Sigmoid colon (tissue), 7 donors: Measurements from ENCODE around the gene PPP4R3A. TPM values are rescaled to one million over a fixed set of nuclear protein-coding genes. Genes with fewer than 3 reads are reported as not detected.
"Not testable (repeated sequence)": the region's sequence is repeated elsewhere in the genome, so short reads cannot be mapped to it uniquely, and the experiment has no call there.

Experiments used
- DNase-seq: peaks from one replicate; pipeline ENCODE4 v3.0.0-alpha.2; 2019
- H3K27ac ChIP-seq, 4 donors: fragments of 200-600 bp; sonication (generic); one replicate each; pipeline ENCODE4 v1.5.1; 2016 to 2019; ENCODE audit warnings: mild to moderate bottlenecking in 1 of 4
- H3K27me3 ChIP-seq, 3 donors: fragments of 200-600 bp; sonication (generic); one replicate each; pipeline ENCODE4 v1.5.1; 2019; ENCODE audit warnings: mild to moderate bottlenecking in 1 of 3
- H3K36me3 ChIP-seq, 4 donors: fragments of 200-600 bp; sonication (generic); one replicate each; pipeline ENCODE4 v1.5.1; 2016 to 2019
- H3K4me1 ChIP-seq, 4 donors: fragments of 200-600 bp; sonication (generic); one replicate each; pipeline ENCODE4 v1.5.1; 2017 to 2019
- H3K4me3 ChIP-seq, 4 donors: fragments of 200-600 bp; sonication (generic); one replicate each; pipeline ENCODE4 v1.5.1; 2017 to 2019; ENCODE audit warnings: mild to moderate bottlenecking in 2 of 4, moderate library complexity in 1 of 4
- H3K9me3 ChIP-seq, 4 donors: fragments of 200-600 bp in 3 of 4; sonication (generic) in 3 of 4; one replicate each; pipeline versions ENCODE4 v1.5.1 to v1.6.1; 2013 to 2019
- CTCF ChIP-seq, 4 experiments: fragments of 450-650 bp in 3 of 4; fragments of 200-600 bp in 1 of 4; IDR thresholded peaks; one replicate each; pipeline ENCODE4 v1.5.1; 2016 to 2019; ENCODE audit warnings: antibody characterized with exemption in 4 of 4, mild to moderate bottlenecking in 3 of 4, moderate library complexity in 2 of 4
- EP300 ChIP-seq, 4 donors: sonication (generic); formaldehyde crosslinking; IDR thresholded peaks; one replicate each; pipeline ENCODE4 v1.6.1; 2017; ENCODE audit warnings: antibody characterized with exemption in 4 of 4
- POLR2A ChIP-seq, 2 donors: fragments of 450-650 bp; IDR thresholded peaks; one replicate each; pipeline ENCODE4 v1.6.1; 2016; ENCODE audit warnings: antibody characterized with exemption in 2 of 2, mild to moderate bottlenecking in 2 of 2, moderate library complexity in 2 of 2
- POLR2AphosphoS5 ChIP-seq, 4 donors: sonication (generic); formaldehyde crosslinking; IDR thresholded peaks; one replicate each; pipeline ENCODE4 v1.6.1; 2017; ENCODE audit warnings: antibody characterized with exemption in 4 of 4
- WGBS, 2 donors: extraction: QIAGEN DNeasy Blood & Tissue Kit; methylation state at CpG; one replicate each; pipeline ENCODE4 v1.1.7; 2013; 5-methylcytosine and 5-hydroxymethylcytosine counted together
- intact Hi-C: fragments of 100-400 bp; cut with DNase I; formaldehyde crosslinking; loops from one replicate; pipeline ENCODE4 v1.15.1; 2023
- polyA plus RNA-seq, 3 donors: library from polyadenylated mRNA; stranded (reverse); fragments of 200-250 nt; gene quantifications; one replicate each; pipeline ENCODE4 v1.2.3, GENCODE V29; 2013
- total RNA-seq, 4 donors: library from RNA; depleted of rRNA; stranded (reverse); fragments of >200 nt; gene quantifications; one replicate each; pipeline ENCODE4 v1.1.0, GENCODE V29; 2016
- donor health status: healthy with polysubstance abuse.
- donor health status: Bipolar disorder and iron deficiency.
- donor health status: healthy.

The PPP4R3A gene
- total and polyA plus RNA-seq, 7 donors, result 46.2 to 92.2 (median 74.1) TPM

- DNase-seq, result no peak
- Histone ChIP-seq H3K4me1 (peaks cover 0 to 77% (median 68%) of the 10 kb centered on the region in 4 donors), H3K27me3 (no peaks in the 10 kb centered on the region), H3K9me3 (no peaks in the 10 kb centered on the region), H3K36me3 (peaks cover 0 to 11% (median 0%) of the 10 kb centered on the region in 4 donors), H3K27ac (no peak overlapping the region), H3K4me3 (no peak overlapping the region)
- intact Hi-C loops, result loop anchor here (10.0 kb wide), 1 partner anchor 603 kb away; the partner anchor contains the start of gene ATXN3
- no peak for TF ChIP-seq EP300 (IDR thresholded peaks at IDR 0.05)
- TF ChIP-seq CTCF (IDR thresholded peaks at IDR 0.05), result no peak
- no peak for TF ChIP-seq POLR2AphosphoS5 (IDR thresholded peaks at IDR 0.05)
- TF ChIP-seq POLR2A (IDR thresholded peaks at IDR 0.05), result no peak
- WGBS, 2 donors, result 94 to 99% methylated on average over 3 of the region's 3 CpGs
These were observed 8.8 kb downstream of the PPP4R3A start for GRCh38 chr14:91501348-91501747.

DNA sequence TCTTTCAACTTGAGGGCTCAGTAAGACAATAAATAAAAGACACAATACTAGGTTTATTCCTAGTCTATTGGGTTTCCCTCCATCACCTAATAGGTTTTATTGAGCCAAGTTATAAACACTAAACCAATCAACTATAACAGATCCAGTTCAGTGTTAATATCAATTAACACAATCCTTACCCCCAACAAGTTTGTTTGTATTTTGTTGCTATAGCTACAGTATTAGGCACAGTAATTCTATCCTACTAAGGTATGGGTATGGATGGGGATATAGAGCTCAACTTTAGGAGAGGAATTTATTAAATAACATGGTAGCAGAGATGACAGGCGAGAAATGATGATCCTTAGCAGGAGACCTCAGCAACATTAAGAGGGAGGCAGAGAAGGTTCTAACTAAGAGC is 13.3 kb downstream of the PPP4R3A start:
- WGBS, 2 donors, result 75 to 95% methylated on average over 1 of the region's 1 CpG
- Histone ChIP-seq H3K36me3 (peaks cover 0 to 3% (median 0%) of the 10 kb centered on the region in 4 donors), H3K4me3 (no peak overlapping the region), H3K4me1 (peaks cover 0 to 79% (median 73%) of the 10 kb centered on the region in 4 donors), H3K9me3 (no peaks in the 10 kb centered on the region), H3K27me3 (no peaks in the 10 kb centered on the region), H3K27ac (no peak overlapping the region)
- intact Hi-C loops, result no loop called here
- DNase-seq, result no peak
- TF ChIP-seq POLR2AphosphoS5 (IDR thresholded peaks at IDR 0.05), result no peak

- intact Hi-C loops, H3K27ac ChIP-seq, H3K27me3 ChIP-seq, H3K9me3 ChIP-seq, H3K4me3 ChIP-seq, DNase-seq: not testable (repeated sequence)
- Histone ChIP-seq H3K36me3 (peaks cover 0 to 12% (median 3%) of the 10 kb centered on the region in 4 donors), H3K4me1 (peaks cover 0 to 69% (median 64%) of the 10 kb centered on the region in 4 donors)
- 62 to 70% methylated on average over 8 of the region's 8 CpGs for WGBS, 2 donors
These were observed 15.6 kb downstream of the PPP4R3A start for GRCh38 chr14:91494392-91495065.

- Histone ChIP-seq H3K4me1 (peaks cover 0 to 66% (median 64%) of the 10 kb centered on the region in 4 donors), H3K36me3 (peaks cover 0 to 18% (median 3%) of the 10 kb centered on the region in 4 donors), H3K4me3 (no peak overlapping the region), H3K9me3 (no peaks in the 10 kb centered on the region), H3K27ac (no peak overlapping the region), H3K27me3 (no peaks in the 10 kb centered on the region)
- WGBS, 2 donors, result 62 to 81% methylated on average over 3 of the region's 3 CpGs
- intact Hi-C loops, result no loop called here
- TF ChIP-seq POLR2A (IDR thresholded peaks at IDR 0.05) (no peak), EP300 (IDR thresholded peaks at IDR 0.05) (no peak), POLR2AphosphoS5 (IDR thresholded peaks at IDR 0.05) (no peak), CTCF (IDR thresholded peaks at IDR 0.05) (no peak)
- DNase-seq, result no peak
These were observed 16.9 kb downstream of the PPP4R3A start for GRCh38 chr14:91493169-91493568.

GRCh38 chr14:91484744-91485143 is 25.4 kb downstream of the PPP4R3A start:
- 72 to 82% methylated on average over 2 of the region's 2 CpGs for WGBS, 2 donors
- Histone ChIP-seq H3K36me3 (peaks cover 9 to 74% (median 25%) of the 10 kb centered on the region in 4 donors), H3K27ac (no peak overlapping the region), H3K4me1 (peaks cover 0 to 16% (median 11%) of the 10 kb centered on the region in 4 donors), H3K4me3 (no peak overlapping the region), H3K27me3 (no peaks in the 10 kb centered on the region), H3K9me3 (no peaks in the 10 kb centered on the region)
- intact Hi-C loops, result no loop called here
- no peak for DNase-seq
- TF ChIP-seq CTCF (IDR thresholded peaks at IDR 0.05), result no peak
- TF ChIP-seq POLR2A (IDR thresholded peaks at IDR 0.05), result no peak
- no peak for TF ChIP-seq EP300 (IDR thresholded peaks at IDR 0.05)
- no peak for TF ChIP-seq POLR2AphosphoS5 (IDR thresholded peaks at IDR 0.05)
